ENCODE measurements around the gene SLCO4A1. TPM values are rescaled to one million over a fixed set of nuclear protein-coding genes. Genes with fewer than 3 reads are reported as not detected.

The SLCO4A1 gene
- total and polyA plus RNA-seq, 2 experiments from 2014 or later, result 0.15 to 1.0 TPM

DNA sequence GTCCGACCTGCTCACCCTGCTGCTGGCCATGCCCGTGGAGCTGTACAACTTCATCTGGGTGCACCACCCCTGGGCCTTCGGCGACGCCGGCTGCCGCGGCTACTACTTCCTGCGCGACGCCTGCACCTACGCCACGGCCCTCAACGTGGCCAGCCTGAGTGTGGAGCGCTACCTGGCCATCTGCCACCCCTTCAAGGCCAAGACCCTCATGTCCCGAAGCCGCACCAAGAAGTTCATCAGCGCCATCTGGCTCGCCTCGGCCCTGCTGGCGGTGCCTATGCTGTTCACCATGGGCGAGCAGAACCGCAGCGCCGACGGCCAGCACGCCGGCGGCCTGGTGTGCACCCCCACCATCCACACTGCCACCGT lies 67.2 kb downstream of the SLCO4A1 start:
- DNase-seq (ENCODE audit: low read depth in 1 of 2, low spot score in 1 of 2), result no peak
- H3K4me3 ChIP-seq, result no peak overlapping the region
- H3K9me3 ChIP-seq (ENCODE audit: low read depth), result no peaks in the 10 kb centered on the region
- TF ChIP-seq, protein P1, sequence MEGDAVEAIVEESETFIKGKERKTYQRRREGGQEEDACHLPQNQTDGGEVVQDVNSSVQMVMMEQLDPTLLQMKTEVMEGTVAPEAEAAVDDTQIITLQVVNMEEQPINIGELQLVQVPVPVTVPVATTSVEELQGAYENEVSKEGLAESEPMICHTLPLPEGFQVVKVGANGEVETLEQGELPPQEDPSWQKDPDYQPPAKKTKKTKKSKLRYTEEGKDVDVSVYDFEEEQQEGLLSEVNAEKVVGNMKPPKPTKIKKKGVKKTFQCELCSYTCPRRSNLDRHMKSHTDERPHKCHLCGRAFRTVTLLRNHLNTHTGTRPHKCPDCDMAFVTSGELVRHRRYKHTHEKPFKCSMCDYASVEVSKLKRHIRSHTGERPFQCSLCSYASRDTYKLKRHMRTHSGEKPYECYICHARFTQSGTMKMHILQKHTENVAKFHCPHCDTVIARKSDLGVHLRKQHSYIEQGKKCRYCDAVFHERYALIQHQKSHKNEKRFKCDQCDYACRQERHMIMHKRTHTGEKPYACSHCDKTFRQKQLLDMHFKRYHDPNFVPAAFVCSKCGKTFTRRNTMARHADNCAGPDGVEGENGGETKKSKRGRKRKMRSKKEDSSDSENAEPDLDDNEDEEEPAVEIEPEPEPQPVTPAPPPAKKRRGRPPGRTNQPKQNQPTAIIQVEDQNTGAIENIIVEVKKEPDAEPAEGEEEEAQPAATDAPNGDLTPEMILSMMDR (IDR thresholded peaks at IDR 0.05; ENCODE audit: low read depth, low read length), result no peak
- H3K27me3 ChIP-seq, result peaks cover 86% of the 10 kb centered on the region
- no peak overlapping the region for H3K27ac ChIP-seq
- no peaks in the 10 kb centered on the region for H3K36me3 ChIP-seq
- H3K4me1 ChIP-seq (ENCODE audit: low read depth), result no peaks in the 10 kb centered on the region

- Histone ChIP-seq H3K4me1 (ENCODE audit: low read depth) (no peaks in the 10 kb centered on the region), H3K27ac (no peak overlapping the region), H3K4me3 (no peak overlapping the region), H3K27me3 (peaks cover 83% of the 10 kb centered on the region), H3K9me3 (ENCODE audit: low read depth) (no peaks in the 10 kb centered on the region), H3K36me3 (no peaks in the 10 kb centered on the region)
- DNase-seq (ENCODE audit: low read depth in 1 of 2, low spot score in 1 of 2), result no peak
- TF ChIP-seq, protein P1 (IDR thresholded peaks at IDR 0.05; ENCODE audit: low read depth, low read length), result no peak
These were observed 68.0 kb downstream of the SLCO4A1 start for GRCh38 chr20:62710221-62710885.

DNA sequence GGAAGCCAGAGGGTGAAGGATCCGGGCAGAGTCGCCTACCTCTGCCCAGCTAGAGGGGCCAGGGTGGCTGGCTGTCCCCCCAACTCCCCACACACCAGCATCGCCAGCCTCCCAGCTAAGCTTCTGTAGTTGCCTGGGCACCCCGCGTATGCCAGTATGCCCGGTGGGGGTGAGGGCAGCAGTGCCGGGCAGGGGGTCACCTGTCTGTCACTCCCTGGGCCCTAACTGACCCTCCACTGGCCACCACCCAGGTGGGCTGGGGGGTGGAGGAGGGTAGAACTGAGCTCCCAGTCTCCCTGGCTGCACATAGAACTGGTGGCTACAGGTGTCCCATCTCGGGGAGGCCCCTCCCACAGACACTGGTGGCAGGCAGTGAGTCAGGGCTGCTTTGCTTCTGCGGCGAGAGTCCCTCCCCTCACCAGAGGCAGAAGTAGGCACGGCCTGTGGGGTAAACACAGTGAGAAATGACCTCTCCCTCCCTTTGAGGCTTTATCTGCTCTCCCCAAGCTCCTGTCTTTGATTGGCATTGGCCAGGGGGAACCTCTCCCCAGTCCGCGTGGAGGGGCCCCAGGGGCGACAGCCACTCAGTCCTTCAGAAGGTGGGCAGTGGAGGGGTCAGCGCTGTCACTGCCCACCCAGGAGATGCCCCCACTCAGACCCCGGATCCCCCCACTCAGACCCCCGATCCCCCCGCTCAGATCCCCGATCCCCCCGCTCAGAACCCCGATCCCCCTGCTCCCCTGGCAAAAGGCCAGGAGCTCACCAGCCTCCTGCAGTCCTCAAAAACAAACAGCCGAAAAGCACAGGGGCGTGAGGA lies 68.8 kb downstream of the SLCO4A1 start:
- Histone ChIP-seq H3K27me3 (peaks cover 76% of the 10 kb centered on the region), H3K9me3 (ENCODE audit: low read depth) (no peaks in the 10 kb centered on the region), H3K36me3 (no peaks in the 10 kb centered on the region), H3K27ac (no peak overlapping the region), H3K4me3 (no peak overlapping the region), H3K4me1 (ENCODE audit: low read depth) (no peaks in the 10 kb centered on the region)
- DNase-seq (ENCODE audit: low read depth in 1 of 2, low spot score in 1 of 2), result no peak
- TF ChIP-seq, protein P1 (IDR thresholded peaks at IDR 0.05; ENCODE audit: low read depth, low read length), result no peak

DNA sequence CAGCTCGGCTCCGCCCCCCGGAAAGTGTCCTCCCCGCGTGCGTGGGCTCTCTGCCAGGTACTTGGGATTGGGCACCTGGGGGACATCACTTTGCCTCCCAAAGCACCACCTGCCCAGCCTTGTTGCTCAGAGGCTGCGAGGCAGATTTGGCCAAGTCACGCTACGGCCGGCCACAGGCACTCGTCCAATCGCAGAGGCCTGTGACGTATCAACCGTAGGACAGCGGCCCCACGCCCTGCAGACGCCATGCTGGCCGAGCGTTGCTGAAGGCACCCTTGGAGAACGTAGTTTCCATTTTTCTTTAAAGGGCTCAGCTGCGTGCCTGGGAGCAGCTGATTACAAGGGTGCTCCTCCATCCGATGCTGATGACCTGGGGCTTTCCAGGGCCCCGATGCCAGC lies 69.4 kb downstream of the SLCO4A1 start:
- Histone ChIP-seq H3K4me1 (ENCODE audit: low read depth) (no peaks in the 10 kb centered on the region), H3K27me3 (peaks cover 70% of the 10 kb centered on the region), H3K36me3 (no peaks in the 10 kb centered on the region), H3K9me3 (ENCODE audit: low read depth) (no peaks in the 10 kb centered on the region), H3K4me3 (no peak overlapping the region), H3K27ac (no peak overlapping the region)
- TF ChIP-seq, protein P1 (IDR thresholded peaks at IDR 0.05; ENCODE audit: low read depth, low read length), result no peak
- DNase-seq (ENCODE audit: low read depth in 1 of 2, low spot score in 1 of 2), result no peak

- no peaks in the 10 kb centered on the region for H3K9me3 ChIP-seq (ENCODE audit: low read depth)
- H3K27ac ChIP-seq, result no peak overlapping the region
- H3K4me3 ChIP-seq, result no peak overlapping the region
- TF ChIP-seq, protein P1 (IDR thresholded peaks at IDR 0.05; ENCODE audit: low read depth, low read length), result no peak
- peaks cover 61% of the 10 kb centered on the region for H3K27me3 ChIP-seq
- no peaks in the 10 kb centered on the region for H3K4me1 ChIP-seq (ENCODE audit: low read depth)
- no peaks in the 10 kb centered on the region for H3K36me3 ChIP-seq
- no peak for DNase-seq (ENCODE audit: low read depth in 1 of 2, low spot score in 1 of 2)
These were observed 70.3 kb downstream of the SLCO4A1 start for GRCh38 chr20:62712606-62713005.

All from cardiac muscle cell (in vitro differentiated cells and primary cell).